ENCODE data around the gene RACGAP1.

Gene RACGAP1

GRCh38 chr12:50024227-50024626 lies 1.1 kb downstream of the RACGAP1 start:
- H3K4me3 ChIP-seq (ENCODE audit: low read length in 2 of 2), result peak overlapping the region in 1 of 2 donors; percentile 95
- no peak overlapping the region for H2BK12ac ChIP-seq (ENCODE audit: low read length)
- H2AFZ ChIP-seq (ENCODE audit: low read length), result no peak overlapping the region
- no peak overlapping the region for H2BK5ac ChIP-seq (ENCODE audit: low read length)
- no peak for DNase-seq (ENCODE audit: low spot score)
- no CpG with 5 or more reads among the region's 8 CpGs for WGBS, 2 donors (ENCODE audit: extremely low coverage in 2 of 2, insufficient read length in 2 of 2, insufficient replicate concordance in 1 of 2)
- H3K27me3 ChIP-seq (ENCODE audit: control insufficient read depth in 3 of 3, insufficient read depth in 3 of 3, low read depth in 1 of 3, low read length in 3 of 3), result no peaks in the 10 kb centered on the region
- peaks cover 0 to 1% of the 10 kb centered on the region in 2 donors for H3K4me1 ChIP-seq (ENCODE audit: control insufficient read depth in 2 of 2, insufficient read depth in 1 of 2, low read depth in 1 of 2, low read length in 2 of 2)
- no peak overlapping the region for H3K23ac ChIP-seq (ENCODE audit: low read depth, low read length, poor library complexity)
- no peak overlapping the region for H2AK5ac ChIP-seq (ENCODE audit: low read depth, low read length)
- H4K8ac ChIP-seq (ENCODE audit: low read depth, low read length), result no peak overlapping the region
- H4K91ac ChIP-seq (ENCODE audit: low read depth, low read length, poor library complexity), result no peak overlapping the region
- H3K79me1 ChIP-seq (ENCODE audit: low read depth, low read length), result peaks cover 5% of the 10 kb centered on the region
- H3K4ac ChIP-seq (ENCODE audit: low read length), result no peak overlapping the region
- no peak overlapping the region for H3K18ac ChIP-seq (ENCODE audit: low read length)
- peak overlapping the region; percentile 3 for H3K4me2 ChIP-seq (ENCODE audit: insufficient read depth, low read length, poor library complexity, severe bottlenecking)
- H2BK15ac ChIP-seq (ENCODE audit: low read length), result no peak overlapping the region
- no peak overlapping the region for H3K9ac ChIP-seq (ENCODE audit: low read depth, low read length, poor library complexity)
- no peak overlapping the region for H2BK120ac ChIP-seq (ENCODE audit: low read depth, low read length)
- peaks cover 0 to 34% of the 10 kb centered on the region in 2 donors for H3K36me3 ChIP-seq (replicated peaks in 1 of 2; ENCODE audit: control insufficient read depth in 2 of 2, insufficient read depth in 2 of 2, low read length in 2 of 2)
- no peaks in the 10 kb centered on the region for H3K9me3 ChIP-seq (replicated peaks in 1 of 2; ENCODE audit: control insufficient read depth in 2 of 2, insufficient read depth in 1 of 2, low read depth in 1 of 2, low read length in 2 of 2)
- H3K27ac ChIP-seq (replicated peaks; ENCODE audit: low read length), result no peak overlapping the region
- H3K14ac ChIP-seq (ENCODE audit: low read length), result no peak overlapping the region

GRCh38 chr12:50022903-50023302 lies 2.4 kb downstream of the RACGAP1 start:
- Histone ChIP-seq H3K4me3 (ENCODE audit: low read length in 2 of 2) (no peak overlapping the region), H2BK15ac (ENCODE audit: low read length) (no peak overlapping the region), H4K8ac (ENCODE audit: low read depth, low read length) (no peak overlapping the region), H2AFZ (ENCODE audit: low read length) (no peak overlapping the region), H3K14ac (ENCODE audit: low read length) (no peak overlapping the region), H3K4me1 (ENCODE audit: control insufficient read depth in 2 of 2, insufficient read depth in 1 of 2, low read depth in 1 of 2, low read length in 2 of 2) (peaks cover 0 to 1% of the 10 kb centered on the region in 2 donors), H2BK5ac (ENCODE audit: low read length) (no peak overlapping the region), H3K27ac (replicated peaks; ENCODE audit: low read length) (no peak overlapping the region), H2BK12ac (ENCODE audit: low read length) (no peak overlapping the region), H2BK120ac (ENCODE audit: low read depth, low read length) (no peak overlapping the region), H3K4ac (ENCODE audit: low read length) (no peak overlapping the region), H3K23ac (ENCODE audit: low read depth, low read length, poor library complexity) (no peak overlapping the region), H3K9ac (ENCODE audit: low read depth, low read length, poor library complexity) (no peak overlapping the region), H3K9me3 (replicated peaks in 1 of 2; ENCODE audit: control insufficient read depth in 2 of 2, insufficient read depth in 1 of 2, low read depth in 1 of 2, low read length in 2 of 2) (no peaks in the 10 kb centered on the region), H3K36me3 (replicated peaks in 1 of 2; ENCODE audit: control insufficient read depth in 2 of 2, insufficient read depth in 2 of 2, low read length in 2 of 2) (peaks cover 0 to 42% of the 10 kb centered on the region in 2 donors), H3K27me3 (ENCODE audit: control insufficient read depth in 3 of 3, insufficient read depth in 3 of 3, low read depth in 1 of 3, low read length in 3 of 3) (no peaks in the 10 kb centered on the region), H3K79me1 (ENCODE audit: low read depth, low read length) (peaks cover 6% of the 10 kb centered on the region), H2AK5ac (ENCODE audit: low read depth, low read length) (no peak overlapping the region), H4K91ac (ENCODE audit: low read depth, low read length, poor library complexity) (no peak overlapping the region), H3K4me2 (ENCODE audit: insufficient read depth, low read length, poor library complexity, severe bottlenecking) (no peak overlapping the region), H3K18ac (ENCODE audit: low read length) (no peak overlapping the region)
- DNase-seq (ENCODE audit: low spot score), result no peak
- WGBS, 2 donors (ENCODE audit: extremely low coverage in 2 of 2, insufficient read length in 2 of 2, insufficient replicate concordance in 1 of 2), result no CpG with 5 or more reads among the region's 1 CpG

GRCh38 chr12:50021031-50021430 lies 4.3 kb downstream of the RACGAP1 start:
- Histone ChIP-seq H4K8ac (ENCODE audit: low read depth, low read length) (no peak overlapping the region), H3K9ac (ENCODE audit: low read depth, low read length, poor library complexity) (no peak overlapping the region), H3K4me1 (ENCODE audit: control insufficient read depth in 2 of 2, insufficient read depth in 1 of 2, low read depth in 1 of 2, low read length in 2 of 2) (peaks cover 0 to 1% of the 10 kb centered on the region in 2 donors), H2AK5ac (ENCODE audit: low read depth, low read length) (no peak overlapping the region), H3K14ac (ENCODE audit: low read length) (no peak overlapping the region), H3K27ac (replicated peaks; ENCODE audit: low read length) (no peak overlapping the region), H3K4me3 (ENCODE audit: low read length in 2 of 2) (no peak overlapping the region), H4K91ac (ENCODE audit: low read depth, low read length, poor library complexity) (no peak overlapping the region), H3K9me3 (replicated peaks in 1 of 2; ENCODE audit: control insufficient read depth in 2 of 2, insufficient read depth in 1 of 2, low read depth in 1 of 2, low read length in 2 of 2) (no peaks in the 10 kb centered on the region), H3K4me2 (ENCODE audit: insufficient read depth, low read length, poor library complexity, severe bottlenecking) (no peak overlapping the region), H2BK12ac (ENCODE audit: low read length) (no peak overlapping the region), H2BK15ac (ENCODE audit: low read length) (no peak overlapping the region), H3K18ac (ENCODE audit: low read length) (no peak overlapping the region), H2BK120ac (ENCODE audit: low read depth, low read length) (no peak overlapping the region), H3K36me3 (replicated peaks in 1 of 2; ENCODE audit: control insufficient read depth in 2 of 2, insufficient read depth in 2 of 2, low read length in 2 of 2) (peaks cover 0 to 58% of the 10 kb centered on the region in 2 donors), H2AFZ (ENCODE audit: low read length) (no peak overlapping the region), H3K79me1 (ENCODE audit: low read depth, low read length) (peaks cover 8% of the 10 kb centered on the region), H3K4ac (ENCODE audit: low read length) (no peak overlapping the region), H3K27me3 (ENCODE audit: control insufficient read depth in 3 of 3, insufficient read depth in 3 of 3, low read depth in 1 of 3, low read length in 3 of 3) (no peaks in the 10 kb centered on the region), H3K23ac (ENCODE audit: low read depth, low read length, poor library complexity) (no peak overlapping the region), H2BK5ac (ENCODE audit: low read length) (no peak overlapping the region)
- DNase-seq (ENCODE audit: low spot score), result no peak
- WGBS, 2 donors (ENCODE audit: extremely low coverage in 2 of 2, insufficient read length in 2 of 2, insufficient replicate concordance in 1 of 2), result no CpG with 5 or more reads among the region's 4 CpGs

- WGBS, 2 donors (ENCODE audit: extremely low coverage in 2 of 2, insufficient read length in 2 of 2, insufficient replicate concordance in 1 of 2), result no CpG with 5 or more reads among the region's 2 CpGs
- Histone ChIP-seq H3K79me1 (ENCODE audit: low read depth, low read length) (peaks cover 3% of the 10 kb centered on the region), H3K9ac (ENCODE audit: low read depth, low read length, poor library complexity) (no peak overlapping the region), H3K27ac (replicated peaks; ENCODE audit: low read length) (no peak overlapping the region), H3K27me3 (ENCODE audit: control insufficient read depth in 3 of 3, insufficient read depth in 3 of 3, low read depth in 1 of 3, low read length in 3 of 3) (no peaks in the 10 kb centered on the region), H2BK12ac (ENCODE audit: low read length) (no peak overlapping the region), H2BK120ac (ENCODE audit: low read depth, low read length) (no peak overlapping the region), H3K23ac (ENCODE audit: low read depth, low read length, poor library complexity) (no peak overlapping the region), H2BK15ac (ENCODE audit: low read length) (no peak overlapping the region), H4K91ac (ENCODE audit: low read depth, low read length, poor library complexity) (no peak overlapping the region), H3K14ac (ENCODE audit: low read length) (no peak overlapping the region), H3K4me3 (ENCODE audit: low read length in 2 of 2) (no peak overlapping the region), H3K9me3 (replicated peaks in 1 of 2; ENCODE audit: control insufficient read depth in 2 of 2, insufficient read depth in 1 of 2, low read depth in 1 of 2, low read length in 2 of 2) (no peaks in the 10 kb centered on the region), H3K4me2 (ENCODE audit: insufficient read depth, low read length, poor library complexity, severe bottlenecking) (no peak overlapping the region), H3K18ac (ENCODE audit: low read length) (no peak overlapping the region), H4K8ac (ENCODE audit: low read depth, low read length) (no peak overlapping the region), H3K4ac (ENCODE audit: low read length) (no peak overlapping the region), H3K36me3 (replicated peaks in 1 of 2; ENCODE audit: control insufficient read depth in 2 of 2, insufficient read depth in 2 of 2, low read length in 2 of 2) (peaks cover under 1 to 71% of the 10 kb centered on the region in 2 donors), H2AK5ac (ENCODE audit: low read depth, low read length) (no peak overlapping the region), H2AFZ (ENCODE audit: low read length) (no peak overlapping the region), H3K4me1 (ENCODE audit: control insufficient read depth in 2 of 2, insufficient read depth in 1 of 2, low read depth in 1 of 2, low read length in 2 of 2) (peaks cover 0 to 1% of the 10 kb centered on the region in 2 donors), H2BK5ac (ENCODE audit: low read length) (no peak overlapping the region)
- no peak for DNase-seq (ENCODE audit: low spot score)
These were observed 5.8 kb downstream of the RACGAP1 start for GRCh38 chr12:50019524-50019923.
